Nephron progenitor cell (in vitro differentiated cells): Measurements from ENCODE around the gene TNS4.

Experiments
- DNase-seq: peaks from one replicate; pipeline ENCODE4 v3.0.0; 2021
- H3K27ac Mint-ChIP-seq: 2 replicates; pipeline ENCODE4 v1.8.0; 2021; ENCODE audit warnings: mild to moderate bottlenecking, moderate library complexity, mixed read lengths
- H3K27me3 Mint-ChIP-seq: 2 replicates; pipeline ENCODE4 v1.8.0; 2021; ENCODE audit warnings: mild to moderate bottlenecking, low read depth, mixed read lengths; ENCODE audit not compliant: poor library complexity
- H3K36me3 Mint-ChIP-seq: 2 replicates; pipeline ENCODE4 v1.8.0; 2021; ENCODE audit warnings: low read depth, mixed read lengths
- H3K4me1 Mint-ChIP-seq: 2 replicates; pipeline ENCODE4 v1.8.0; 2021; ENCODE audit warnings: mixed read lengths
- H3K4me3 Mint-ChIP-seq: 2 replicates; pipeline ENCODE4 v1.8.0; 2021; ENCODE audit warnings: mild to moderate bottlenecking, moderate library complexity, mixed read lengths
- H3K9me3 Mint-ChIP-seq: 2 replicates; pipeline ENCODE4 v1.8.0; 2021; ENCODE audit warnings: mild to moderate bottlenecking, moderate library complexity, mixed read lengths
- TF ChIP-seq, protein P1 (sequence below): fragments of 200-600 bp; sonication (generic); IDR thresholded peaks from 2 replicates; pipeline ENCODE4 v1.5.0; 2021; ENCODE audit warnings: antibody characterized with exemption

Gene TNS4

DNA sequence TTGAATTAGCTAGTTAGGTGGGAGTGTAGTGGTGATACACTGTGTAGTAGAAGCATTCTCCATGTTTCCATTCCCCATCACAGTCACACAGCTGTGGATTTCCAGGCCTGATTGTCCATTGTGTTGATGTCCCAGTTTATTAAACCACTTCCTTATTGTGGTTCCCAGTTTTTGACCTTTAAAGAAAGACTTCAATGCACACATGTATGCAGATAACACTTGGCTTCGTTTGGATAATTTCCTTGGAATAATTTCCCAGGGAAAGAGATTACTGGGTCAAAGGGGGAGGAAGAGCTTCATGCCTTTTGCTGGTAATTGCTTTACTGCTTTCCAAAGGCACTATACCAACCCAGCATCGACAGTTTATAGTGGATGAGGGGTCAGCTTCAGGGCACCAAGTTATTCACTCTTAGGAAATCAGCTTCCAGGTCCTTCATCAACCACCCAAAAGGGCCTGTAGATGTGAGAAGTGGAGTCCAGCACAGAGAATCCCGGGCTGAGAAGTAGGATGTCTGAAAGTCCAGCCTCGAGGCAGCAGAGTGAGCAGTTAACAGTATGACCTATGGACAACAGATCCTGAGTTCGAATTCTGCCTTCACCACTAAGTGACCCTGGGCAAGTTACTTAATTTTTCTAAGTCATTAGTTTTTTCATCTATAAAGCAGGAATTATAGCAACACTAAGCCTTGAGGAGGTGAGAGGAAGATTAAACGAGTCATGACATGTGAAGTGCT lies 31.3 kb upstream of the TNS4 start:
- Mint-ChIP-seq H3K9me3 (peaks cover 2% of the 10 kb centered on the region), H3K4me1 (peaks cover 66% of the 10 kb centered on the region), H3K36me3 (no peaks in the 10 kb centered on the region), H3K27me3 (peaks cover 8% of the 10 kb centered on the region), H3K4me3 (no peak overlapping the region), H3K27ac (peak overlapping the region; percentile 71)
- DNase-seq = no peak
- TF ChIP-seq, protein P1, sequence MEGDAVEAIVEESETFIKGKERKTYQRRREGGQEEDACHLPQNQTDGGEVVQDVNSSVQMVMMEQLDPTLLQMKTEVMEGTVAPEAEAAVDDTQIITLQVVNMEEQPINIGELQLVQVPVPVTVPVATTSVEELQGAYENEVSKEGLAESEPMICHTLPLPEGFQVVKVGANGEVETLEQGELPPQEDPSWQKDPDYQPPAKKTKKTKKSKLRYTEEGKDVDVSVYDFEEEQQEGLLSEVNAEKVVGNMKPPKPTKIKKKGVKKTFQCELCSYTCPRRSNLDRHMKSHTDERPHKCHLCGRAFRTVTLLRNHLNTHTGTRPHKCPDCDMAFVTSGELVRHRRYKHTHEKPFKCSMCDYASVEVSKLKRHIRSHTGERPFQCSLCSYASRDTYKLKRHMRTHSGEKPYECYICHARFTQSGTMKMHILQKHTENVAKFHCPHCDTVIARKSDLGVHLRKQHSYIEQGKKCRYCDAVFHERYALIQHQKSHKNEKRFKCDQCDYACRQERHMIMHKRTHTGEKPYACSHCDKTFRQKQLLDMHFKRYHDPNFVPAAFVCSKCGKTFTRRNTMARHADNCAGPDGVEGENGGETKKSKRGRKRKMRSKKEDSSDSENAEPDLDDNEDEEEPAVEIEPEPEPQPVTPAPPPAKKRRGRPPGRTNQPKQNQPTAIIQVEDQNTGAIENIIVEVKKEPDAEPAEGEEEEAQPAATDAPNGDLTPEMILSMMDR = no peak

DNA sequence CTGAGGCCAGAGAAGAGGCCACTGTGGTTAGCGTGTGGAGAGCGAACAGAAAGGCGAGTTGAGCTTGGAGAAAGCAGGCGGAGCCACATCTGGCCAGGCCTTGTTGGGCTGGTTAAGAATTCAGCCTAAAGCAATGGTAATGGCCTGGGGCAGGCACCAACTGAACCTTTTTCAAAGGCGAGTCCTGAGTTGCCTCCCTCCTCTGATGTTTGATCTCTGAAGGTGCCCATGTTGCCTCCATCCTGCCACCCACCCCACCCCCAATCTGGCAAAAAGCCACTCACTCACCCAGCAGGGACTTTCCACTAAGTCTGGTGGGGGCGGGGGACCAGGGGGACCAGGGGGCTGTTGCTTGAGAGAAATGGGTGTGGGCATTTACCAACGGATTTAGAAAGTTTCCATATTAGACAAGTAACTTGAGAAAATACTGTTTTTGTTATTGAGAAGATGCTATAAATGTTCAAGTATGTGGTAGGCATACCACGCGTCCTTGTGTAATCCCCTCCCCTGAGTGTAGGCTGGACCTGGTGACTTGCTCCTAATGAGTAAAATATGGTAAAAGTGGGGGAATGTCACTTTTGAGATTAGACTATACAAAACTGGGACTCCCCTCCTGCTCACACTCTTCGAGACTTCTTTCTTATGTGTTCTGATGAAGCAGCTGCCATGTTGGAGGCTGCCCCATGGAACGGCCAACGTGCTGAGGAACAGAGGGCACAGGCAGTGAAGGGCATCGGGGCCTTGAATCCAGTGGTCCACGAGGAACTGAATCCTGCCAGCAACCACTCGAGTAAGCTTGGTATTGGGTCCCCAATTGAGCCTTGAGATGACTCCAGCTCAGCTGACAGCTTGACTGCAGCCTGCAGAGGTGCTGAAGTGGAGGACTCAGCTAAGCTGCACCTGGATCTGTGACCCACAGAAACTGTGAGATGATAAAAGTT lies 29.9 kb upstream of the TNS4 start:
- Mint-ChIP-seq H3K27ac (no peak overlapping the region), H3K9me3 (peaks cover 8% of the 10 kb centered on the region), H3K36me3 (no peaks in the 10 kb centered on the region), H3K4me3 (no peak overlapping the region), H3K4me1 (peaks cover 53% of the 10 kb centered on the region), H3K27me3 (peaks cover 6% of the 10 kb centered on the region)
- TF ChIP-seq, protein P1 = no peak
- no peak for DNase-seq

DNA sequence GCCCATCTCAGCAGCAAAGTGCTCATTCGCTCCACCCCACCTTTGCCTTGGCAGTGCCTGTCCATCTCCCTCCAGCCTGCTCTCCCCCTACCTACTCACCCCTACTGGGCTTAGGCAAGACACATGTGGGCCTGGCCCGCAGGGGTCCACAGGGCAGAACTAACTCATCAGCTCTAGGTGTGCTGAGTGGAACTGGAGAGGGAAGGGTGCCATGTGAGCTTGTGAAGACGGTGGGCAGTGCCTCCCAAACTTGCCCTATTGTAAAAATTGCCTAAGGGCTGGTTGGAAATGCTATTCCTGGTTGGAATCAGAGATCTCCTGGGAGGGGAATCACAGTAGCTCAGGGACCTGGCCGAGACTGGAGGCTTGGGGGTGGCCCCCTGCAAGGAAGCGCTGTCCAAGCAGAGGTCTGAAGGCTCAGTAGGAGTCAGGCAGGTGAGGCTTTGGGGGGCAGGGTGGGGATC lies 29.1 kb upstream of the TNS4 start:
- H3K4me1 Mint-ChIP-seq = peaks cover 48% of the 10 kb centered on the region
- no peak overlapping the region for H3K27ac Mint-ChIP-seq
- peaks cover 15% of the 10 kb centered on the region for H3K9me3 Mint-ChIP-seq
- TF ChIP-seq, protein P1 = no peak
- no peak for DNase-seq
- peaks cover 6% of the 10 kb centered on the region for H3K27me3 Mint-ChIP-seq
- no peaks in the 10 kb centered on the region for H3K36me3 Mint-ChIP-seq
- no peak overlapping the region for H3K4me3 Mint-ChIP-seq

DNA sequence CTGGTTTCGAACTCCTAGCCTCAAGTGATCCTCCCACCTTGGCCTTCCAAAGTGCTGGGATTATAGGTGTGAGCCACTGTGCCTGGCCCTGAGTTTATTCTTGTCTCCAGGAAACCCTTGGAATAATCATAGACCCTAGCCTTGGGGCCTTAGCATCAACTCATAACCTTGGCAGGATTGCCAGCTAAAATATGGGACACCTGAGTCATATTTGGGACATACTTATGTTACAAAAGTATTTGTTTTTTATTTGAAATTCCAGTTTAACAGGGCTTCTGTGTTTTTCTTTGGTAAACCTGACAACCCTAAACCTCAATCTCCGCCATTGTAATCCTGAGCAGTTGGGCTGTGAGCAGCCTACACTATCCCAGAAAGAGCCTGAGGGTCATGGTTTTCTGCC lies 28.6 kb upstream of the TNS4 start:
- DNase-seq = no peak
- H3K4me3 Mint-ChIP-seq = no peak overlapping the region
- no peak overlapping the region for H3K27ac Mint-ChIP-seq
- TF ChIP-seq, protein P1 = no peak
- peaks cover 4% of the 10 kb centered on the region for H3K36me3 Mint-ChIP-seq
- peaks cover 48% of the 10 kb centered on the region for H3K4me1 Mint-ChIP-seq
- peaks cover 21% of the 10 kb centered on the region for H3K9me3 Mint-ChIP-seq
- peaks cover 6% of the 10 kb centered on the region for H3K27me3 Mint-ChIP-seq

DNA sequence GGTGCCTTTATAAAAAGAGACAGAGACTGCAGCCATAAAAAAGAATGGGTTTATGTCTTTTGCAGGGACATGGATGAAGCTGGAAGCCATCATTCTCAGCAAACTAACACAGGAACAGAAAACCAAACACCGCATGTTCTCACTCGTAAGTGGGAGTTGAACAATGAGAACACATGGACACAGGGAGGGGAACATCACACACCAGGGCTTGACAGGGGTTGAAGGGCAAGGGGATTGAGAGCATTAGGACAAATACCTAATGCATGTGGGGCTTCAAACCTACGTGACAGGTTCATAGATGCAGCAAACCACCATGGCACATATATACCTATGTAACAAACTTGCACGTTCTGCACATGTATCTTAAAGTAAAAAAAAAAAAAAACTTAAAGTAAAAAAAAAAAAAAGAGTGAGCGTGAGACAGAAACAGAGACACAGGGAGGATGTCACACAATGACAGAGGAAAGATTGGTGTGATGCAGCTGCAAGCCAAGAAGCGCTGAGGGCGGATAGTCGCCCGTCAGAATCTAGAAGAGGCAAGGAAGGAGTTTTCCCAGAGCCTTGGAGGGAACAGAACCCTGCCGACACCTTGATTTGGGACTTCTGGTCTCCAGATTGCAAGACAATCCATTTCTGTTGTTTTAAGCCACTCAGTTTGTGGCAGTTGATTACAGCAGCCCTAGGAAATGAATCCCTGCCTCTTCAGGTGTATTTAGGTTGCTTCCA lies 27.4 kb upstream of the TNS4 start:
- peaks cover 6% of the 10 kb centered on the region for H3K27me3 Mint-ChIP-seq
- H3K4me1 Mint-ChIP-seq = peaks cover 39% of the 10 kb centered on the region
- no peak overlapping the region for H3K27ac Mint-ChIP-seq
- peaks cover 14% of the 10 kb centered on the region for H3K36me3 Mint-ChIP-seq
- TF ChIP-seq, protein P1 = no peak
- no peak for DNase-seq
- peaks cover 32% of the 10 kb centered on the region for H3K9me3 Mint-ChIP-seq
- H3K4me3 Mint-ChIP-seq = no peak overlapping the region
